Measurements from ENCODE around the gene CDHR1. TPM values are rescaled to one million over a fixed set of nuclear protein-coding genes. Genes with fewer than 3 reads are reported as not detected.

Gene CDHR1
- total RNA-seq, 1 donor from 2014 or later, result 0.24 TPM

DNA sequence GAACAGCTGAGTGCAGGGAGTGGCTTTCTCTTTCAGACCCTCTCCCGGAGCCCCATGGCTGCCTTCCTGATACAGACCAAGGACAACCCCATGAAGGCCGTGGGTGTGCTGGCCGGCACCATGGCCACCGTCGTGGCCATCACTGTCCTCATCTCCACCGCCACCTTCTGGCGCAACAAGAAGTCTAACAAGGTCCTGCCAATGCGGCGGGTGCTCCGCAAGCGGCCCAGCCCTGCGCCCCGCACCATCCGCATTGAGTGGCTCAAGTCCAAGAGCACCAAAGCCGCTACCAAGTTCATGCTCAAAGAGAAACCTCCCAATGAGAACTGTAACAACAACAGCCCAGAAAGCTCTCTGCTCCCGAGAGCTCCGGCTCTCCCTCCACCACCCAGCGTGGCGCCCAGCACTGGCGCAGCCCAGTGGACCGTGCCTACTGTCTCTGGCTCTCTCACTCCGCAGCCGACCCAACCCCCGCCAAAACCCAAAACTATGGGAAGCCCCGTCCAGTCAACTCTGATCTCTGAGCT is 19.8 kb downstream of the CDHR1 start:
- Mint-ChIP-seq H3K27ac (ENCODE audit: unreplicated experiment) (no peak overlapping the region), H3K4me1 (ENCODE audit: unreplicated experiment) (no peaks in the 10 kb centered on the region), H3K36me3 (ENCODE audit: unreplicated experiment) (no peaks in the 10 kb centered on the region), H3K9me3 (ENCODE audit: unreplicated experiment) (no peaks in the 10 kb centered on the region), H3K27me3 (ENCODE audit: unreplicated experiment) (no peaks in the 10 kb centered on the region), H3K4me3 (ENCODE audit: unreplicated experiment) (no peak overlapping the region)
- no peak for DNase-seq (ENCODE audit: extremely low spot score, unreplicated experiment)
- TF ChIP-seq, protein P1, sequence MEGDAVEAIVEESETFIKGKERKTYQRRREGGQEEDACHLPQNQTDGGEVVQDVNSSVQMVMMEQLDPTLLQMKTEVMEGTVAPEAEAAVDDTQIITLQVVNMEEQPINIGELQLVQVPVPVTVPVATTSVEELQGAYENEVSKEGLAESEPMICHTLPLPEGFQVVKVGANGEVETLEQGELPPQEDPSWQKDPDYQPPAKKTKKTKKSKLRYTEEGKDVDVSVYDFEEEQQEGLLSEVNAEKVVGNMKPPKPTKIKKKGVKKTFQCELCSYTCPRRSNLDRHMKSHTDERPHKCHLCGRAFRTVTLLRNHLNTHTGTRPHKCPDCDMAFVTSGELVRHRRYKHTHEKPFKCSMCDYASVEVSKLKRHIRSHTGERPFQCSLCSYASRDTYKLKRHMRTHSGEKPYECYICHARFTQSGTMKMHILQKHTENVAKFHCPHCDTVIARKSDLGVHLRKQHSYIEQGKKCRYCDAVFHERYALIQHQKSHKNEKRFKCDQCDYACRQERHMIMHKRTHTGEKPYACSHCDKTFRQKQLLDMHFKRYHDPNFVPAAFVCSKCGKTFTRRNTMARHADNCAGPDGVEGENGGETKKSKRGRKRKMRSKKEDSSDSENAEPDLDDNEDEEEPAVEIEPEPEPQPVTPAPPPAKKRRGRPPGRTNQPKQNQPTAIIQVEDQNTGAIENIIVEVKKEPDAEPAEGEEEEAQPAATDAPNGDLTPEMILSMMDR (IDR thresholded peaks at IDR 0.05), result no peak

GRCh38 chr10:84214612-84215235 is 20.4 kb downstream of the CDHR1 start:
- no peak for DNase-seq (ENCODE audit: extremely low spot score, unreplicated experiment)
- Mint-ChIP-seq H3K9me3 (ENCODE audit: unreplicated experiment) (no peaks in the 10 kb centered on the region), H3K27ac (ENCODE audit: unreplicated experiment) (no peak overlapping the region), H3K4me3 (ENCODE audit: unreplicated experiment) (no peak overlapping the region), H3K36me3 (ENCODE audit: unreplicated experiment) (no peaks in the 10 kb centered on the region), H3K27me3 (ENCODE audit: unreplicated experiment) (no peaks in the 10 kb centered on the region), H3K4me1 (ENCODE audit: unreplicated experiment) (no peaks in the 10 kb centered on the region)
- TF ChIP-seq, protein P1 (IDR thresholded peaks at IDR 0.05), result peak; percentile 13

GRCh38 chr10:84216834-84217233 is 22.5 kb downstream of the CDHR1 start:
- H3K36me3 Mint-ChIP-seq (ENCODE audit: unreplicated experiment), result no peaks in the 10 kb centered on the region

DNA sequence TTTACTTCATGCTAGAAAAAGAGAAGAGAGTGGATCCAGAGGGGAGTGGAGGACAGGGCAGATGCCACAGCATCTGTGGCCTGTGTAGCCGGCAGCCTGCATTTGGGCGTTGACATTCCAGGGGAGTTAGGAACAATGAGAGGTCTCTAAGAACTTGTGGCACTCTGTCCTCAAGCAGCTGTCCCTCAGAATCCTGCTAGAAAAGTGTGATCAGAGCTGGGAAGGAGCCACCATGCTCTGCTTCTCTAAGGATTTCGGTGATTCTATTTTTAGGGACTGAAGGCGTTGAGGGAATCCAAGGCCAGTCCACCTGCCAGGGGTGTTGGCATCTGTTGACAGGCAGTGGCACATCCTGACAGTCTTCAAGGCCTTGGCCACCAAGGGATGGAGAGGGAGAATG is 23.4 kb downstream of the CDHR1 start:
- no peak overlapping the region for H3K4me3 Mint-ChIP-seq (ENCODE audit: unreplicated experiment)
- no peak for DNase-seq (ENCODE audit: extremely low spot score, unreplicated experiment)
- TF ChIP-seq, protein P1 (IDR thresholded peaks at IDR 0.05), result no peak
- H3K9me3 Mint-ChIP-seq (ENCODE audit: unreplicated experiment), result no peaks in the 10 kb centered on the region
- no peaks in the 10 kb centered on the region for H3K36me3 Mint-ChIP-seq (ENCODE audit: unreplicated experiment)
- no peak overlapping the region for H3K27ac Mint-ChIP-seq (ENCODE audit: unreplicated experiment)
- no peaks in the 10 kb centered on the region for H3K4me1 Mint-ChIP-seq (ENCODE audit: unreplicated experiment)
- no peaks in the 10 kb centered on the region for H3K27me3 Mint-ChIP-seq (ENCODE audit: unreplicated experiment)

More at GRCh38 chr10:84216834-84217233, 22.5 kb downstream of the CDHR1 start:
- H3K9me3 Mint-ChIP-seq (ENCODE audit: unreplicated experiment), result no peaks in the 10 kb centered on the region
- H3K27me3 Mint-ChIP-seq (ENCODE audit: unreplicated experiment), result no peaks in the 10 kb centered on the region
- H3K4me1 Mint-ChIP-seq (ENCODE audit: unreplicated experiment), result no peaks in the 10 kb centered on the region
- TF ChIP-seq, protein P1 (IDR thresholded peaks at IDR 0.05), result no peak
- no peak for DNase-seq (ENCODE audit: extremely low spot score, unreplicated experiment)
- no peak overlapping the region for H3K4me3 Mint-ChIP-seq (ENCODE audit: unreplicated experiment)
- no peak overlapping the region for H3K27ac Mint-ChIP-seq (ENCODE audit: unreplicated experiment)

DNA sequence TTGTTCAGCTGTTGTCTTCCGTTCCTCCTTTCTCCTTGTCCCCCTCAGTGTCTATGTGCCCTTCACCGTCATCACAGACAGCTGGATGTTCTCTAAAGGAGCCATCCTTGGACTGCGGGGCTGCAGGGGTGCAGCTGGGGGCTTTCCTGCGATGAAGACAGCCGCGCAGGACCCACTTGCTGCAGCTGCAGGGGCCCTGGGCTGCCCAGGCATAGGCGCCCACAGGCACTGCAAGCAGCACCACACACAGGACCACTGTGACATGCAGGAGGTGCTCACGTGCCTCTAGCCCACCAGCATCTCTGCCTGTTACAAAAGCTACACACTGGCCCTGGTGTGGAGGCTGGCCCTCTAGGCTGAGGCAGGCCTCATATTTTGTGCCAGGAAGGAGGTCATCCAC is 27.6 kb downstream of the CDHR1 start:
- Mint-ChIP-seq H3K27ac (ENCODE audit: unreplicated experiment) (no peak overlapping the region), H3K27me3 (ENCODE audit: unreplicated experiment) (no peaks in the 10 kb centered on the region), H3K4me3 (ENCODE audit: unreplicated experiment) (no peak overlapping the region), H3K36me3 (ENCODE audit: unreplicated experiment) (no peaks in the 10 kb centered on the region), H3K4me1 (ENCODE audit: unreplicated experiment) (no peaks in the 10 kb centered on the region), H3K9me3 (ENCODE audit: unreplicated experiment) (no peaks in the 10 kb centered on the region)
- TF ChIP-seq, protein P1 (IDR thresholded peaks at IDR 0.05), result no peak
- no peak for DNase-seq (ENCODE audit: extremely low spot score, unreplicated experiment)

Data from osteocyte (in vitro differentiated cells).